K562 (cell line): Measurements from ENCODE around the gene LYAR. TPM values are rescaled to one million over a fixed set of nuclear protein-coding genes. Genes with fewer than 3 reads are reported as not detected.
A peak's percentile ranks its signal among the peaks of the same experiment; 100 is the strongest.

Source experiments
- ATAC-seq: fragments of 200-7000 bp; cut with Tn5 transposase; 3 replicates; pipeline ENCODE4 v1.9.1; 2020; ENCODE audit warnings: moderate library complexity
- BruUV-seq: library from RNA; stranded (reverse); fragments of 400-500 nt; replicated peaks from 2 replicates; lab custom pipeline; 2021; lab: Mats Ljungman, UMichigan
- CTCF ChIA-PET: fragments of 300-600 bp; formaldehyde crosslinking; extraction: SDS; loops from one replicate; lab custom pipeline; 2021; ENCODE audit warnings: low intra/inter-chr PET ratio; lab: Yijun Ruan, JAX
- POLR2A ChIA-PET: fragments of 300-600, 350-650 bp; sonication (Branson Sonifier 250); formaldehyde crosslinking; extraction: SDS; loops from one replicate; lab custom pipeline; 2021; ENCODE audit warnings: antibody characterized with exemption, inconsistent platforms; lab: Yijun Ruan, JAX
- DNase-seq, 4 experiments: peaks; one replicate each; pipeline versions ENCODE4 v3.0.0 to v3.0.0-alpha.2; 2011 to 2018; ENCODE audit warnings: low spot score in 3 of 4, mixed read lengths in 3 of 4; ENCODE audit errors: extremely low read depth in 1 of 4
- FAIRE-seq: peaks from 2 replicates; lab custom pipeline; 2011; peaks lifted over from hg19 to GRCh38; lab: Jason Lieb, UNC
- H2AFZ ChIP-seq: 2 replicates; pipeline ENCODE4 v1.6.0; 2011; ENCODE audit warnings: low read depth, low read length, control low read depth, inconsistent platforms
- H3K27ac ChIP-seq: fragments of 200-600 bp; 3 replicates; pipeline ENCODE4 v1.8.0; 2011; ENCODE audit warnings: low read depth, mild to moderate bottlenecking, control low read depth, inconsistent platforms, low read length, moderate library complexity, mixed read lengths; ENCODE audit errors: extremely low read depth
- H3K27me3 ChIP-seq, 2 experiments: fragments of 300-600 bp in 1 of 2; 2 replicates in 1 of 2; 3 replicates in 1 of 2; pipeline versions ENCODE4 v1.6.0 to v1.8.0; 2011; ENCODE audit warnings: inconsistent platforms in 2 of 2, low read length in 2 of 2, mild to moderate bottlenecking in 1 of 2, mixed read lengths in 1 of 2, moderate library complexity in 1 of 2; ENCODE audit not compliant: control insufficient read depth in 2 of 2, insufficient read depth in 2 of 2
- H3K36me3 ChIP-seq: fragments of 300-600 bp; 3 replicates; pipeline ENCODE4 v1.8.0; 2011; ENCODE audit warnings: mild to moderate bottlenecking, low read length, inconsistent platforms; ENCODE audit not compliant: control insufficient read depth, insufficient read depth
- H3K4me1 ChIP-seq, 2 experiments: fragments of 200-600 bp in 1 of 2; replicated peaks in 1 of 2; 2 replicates in 1 of 2; 3 replicates in 1 of 2; pipeline versions ENCODE4 v1.5.1 to v1.8.0; 2011; ENCODE audit warnings: inconsistent platforms in 2 of 2, low read length in 2 of 2, mild to moderate bottlenecking in 1 of 2, mixed read lengths in 1 of 2, moderate library complexity in 1 of 2; ENCODE audit not compliant: control insufficient read depth in 2 of 2, insufficient read depth in 2 of 2
- H3K4me2 ChIP-seq: 2 replicates; pipeline ENCODE4 v1.6.1; 2011; ENCODE audit warnings: low read length, control low read depth, inconsistent platforms, mixed read lengths; ENCODE audit not compliant: insufficient read depth
- H3K4me3 ChIP-seq: fragments of 200-600 bp; sonication (generic), shearing (Covaris generic); 2 replicates; pipeline ENCODE4 v1.5.1; 2016; ENCODE audit warnings: control low read depth, inconsistent platforms
- H3K79me2 ChIP-seq: fragments of 200-600 bp; 3 replicates; pipeline ENCODE4 v1.8.0; 2011; ENCODE audit warnings: low read length, inconsistent platforms; ENCODE audit not compliant: control insufficient read depth, insufficient read depth
- H3K9ac ChIP-seq, 2 experiments: 2 replicates each; pipeline versions ENCODE4 v1.6.0 to v1.6.1; 2011; ENCODE audit warnings: low read depth in 2 of 2, low read length in 2 of 2, control low read depth in 1 of 2, inconsistent platforms in 1 of 2, mild to moderate bottlenecking in 1 of 2, mixed read lengths in 1 of 2; ENCODE audit not compliant: insufficient read depth in 1 of 2
- H3K9me1 ChIP-seq: one replicate; pipeline ENCODE4 v1.6.0; 2011; ENCODE audit warnings: inconsistent platforms, mild to moderate bottlenecking, low read length, moderate library complexity; ENCODE audit not compliant: control insufficient read depth, insufficient read depth
- H3K9me3 ChIP-seq: replicated peaks from 2 replicates; pipeline ENCODE4 v1.5.1; 2011; ENCODE audit warnings: low read depth, low read length, inconsistent platforms; ENCODE audit not compliant: control insufficient read depth, insufficient read depth
- H4K20me1 ChIP-seq: replicated peaks from 2 replicates; pipeline ENCODE4 v1.6.1; 2011; ENCODE audit warnings: low read length, inconsistent platforms, mixed read lengths; ENCODE audit not compliant: control insufficient read depth, insufficient read depth
- BHLHE40 ChIP-seq: IDR thresholded peaks from 2 replicates; pipeline ENCODE4 v1.6.1; 2011; ENCODE audit warnings: low read length, improper control_type of control experiment
- BRCA1 ChIP-seq, 2 experiments: fragments of 450-650 bp in 1 of 2; sonication (generic) in 1 of 2; formaldehyde crosslinking in 1 of 2; IDR thresholded peaks; 2 replicates each; pipeline versions ENCODE4 v1.5.0 to v1.6.1; 2017 to 2020; ENCODE audit warnings: mild to moderate bottlenecking in 1 of 2, missing genetic modification reagents in 1 of 2
- ESRRB ChIP-seq: fragments of 250-450 bp; sonication (Bioruptor Pico); IDR thresholded peaks from 2 replicates; pipeline ENCODE4 v1.5.0; 2020; ENCODE audit warnings: mild to moderate bottlenecking, moderate library complexity, borderline replicate concordance
- MAFF ChIP-seq: IDR thresholded peaks from 2 replicates; pipeline ENCODE4 v1.6.1; 2012; ENCODE audit warnings: low read length, improper control_type of control experiment
- NFIX ChIP-seq: fragments of 250-450 bp; sonication (Bioruptor Pico); IDR thresholded peaks from 2 replicates; pipeline ENCODE4 v1.4.0; 2020; ENCODE audit warnings: low read depth, mild to moderate bottlenecking, moderate library complexity
- PRMT5 ChIP-seq: sonication (generic); formaldehyde crosslinking; IDR thresholded peaks from 2 replicates; pipeline ENCODE4 v1.5.0; 2020; ENCODE audit warnings: missing genetic modification reagents
- ZC3H4 ChIP-seq: sonication (generic); formaldehyde crosslinking; IDR thresholded peaks from 2 replicates; pipeline ENCODE4 v1.9.0; 2021; ENCODE audit warnings: missing genetic modification reagents, borderline replicate concordance
- ZNF324 ChIP-seq: fragments of 250-450 bp; sonication (Bioruptor Pico); IDR thresholded peaks from 2 replicates; pipeline ENCODE4 v1.4.0; 2020; ENCODE audit warnings: mild to moderate bottlenecking
- WGBS: fragments of 100-300 bp; shearing (Covaris generic); methylation state at CpG from one replicate; pipeline ENCODE4 v1.1.6; 2016; ENCODE audit warnings: low coverage, mixed read lengths; ENCODE audit not compliant: insufficient coverage; ENCODE audit errors: missing lambda C conversion rate; 5-methylcytosine and 5-hydroxymethylcytosine counted together
- in situ Hi-C: fragments of 300-500 bp; cut with MboI; formaldehyde crosslinking; loops from 4 replicates; pipeline ENCODE4 v1.15.0; 2018; ENCODE audit warnings: inconsistent platforms, mixed read lengths
- intact Hi-C: fragments of 100-400 bp; cut with micrococcal nuclease; formaldehyde crosslinking; loops from 2 replicates; pipeline ENCODE4 v1.14.2; 2022
- polyA plus RNA-seq, 8 experiments: library from polyadenylated mRNA; depleted of rRNA in 4 of 8; stranded (reverse) in 5 of 8; unstranded in 3 of 8; fragments of >200 nt; fragmentation: Nextera tagmentation in 2 of 8; fragmentation: Illumina TruSeq in 1 of 8; extraction: Ambion mirVana in 2 of 8; extraction: Trizol in 1 of 8; gene quantifications; 2 replicates each; pipeline versions ENCODE4 v1.2.1 to v1.2.3, GENCODE V29; 2011 to 2014; ENCODE audit warnings: inconsistent platforms in 1 of 8, missing spikeins in 1 of 8
- total RNA-seq, 7 experiments: library from RNA; depleted of rRNA in 6 of 7; stranded (reverse); fragments of >200 nt in 6 of 7; fragmentation: Illumina TruSeq in 2 of 7; extraction: Trizol in 2 of 7; gene quantifications; 2 replicates each; pipeline versions ENCODE4 v1.2.1 to v1.2.3, GENCODE V29; 2011 to 2021; ENCODE audit warnings: low replicate concordance in 1 of 7
- TF ChIP-seq, protein P1 (sequence below): fragments of 450-650 bp; IDR thresholded peaks from 2 replicates; pipeline ENCODE4 v1.6.1; 2016; ENCODE audit warnings: low read depth

The LYAR gene
- total and polyA plus RNA-seq, 9 of the 15 experiments (the other 6 are each of a cell fraction or from before 2014, with no cell fraction given) = 28.3 to 172 (median 127) TPM

DNA sequence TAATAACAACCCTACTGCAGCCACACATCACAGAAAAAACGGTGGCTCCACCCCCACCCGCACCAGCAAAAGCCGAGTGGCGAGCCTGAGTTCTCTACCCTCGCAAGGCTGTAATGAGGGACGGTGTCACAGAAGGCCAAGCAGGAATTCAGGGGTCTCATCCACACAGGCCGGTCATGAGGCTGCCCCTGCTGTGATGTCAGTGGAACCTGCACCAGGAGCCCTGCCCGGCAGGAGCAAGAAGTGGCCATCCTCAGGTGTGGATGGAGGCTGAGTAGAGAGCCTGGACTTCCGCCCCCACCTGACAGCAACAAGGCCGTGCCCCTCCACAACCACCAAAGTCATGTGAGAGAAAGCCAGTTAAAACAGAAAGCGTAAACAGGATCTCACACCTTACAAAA lies 20.6 kb downstream of the LYAR start:
- ATAC-seq = no peak
- ChIA-PET POLR2A (no interaction called here), CTCF (no interaction called here)
- DNase-seq = no peak
- Histone ChIP-seq H3K9me3 (no peaks in the 10 kb centered on the region), H3K36me3 (peaks cover 73% of the 10 kb centered on the region), H3K9me1 (no peaks in the 10 kb centered on the region), H3K4me1 (no peaks in the 10 kb centered on the region), H3K4me2 (no peak overlapping the region), H4K20me1 (no peaks in the 10 kb centered on the region; the same call in 1 of the 2 replicates), H3K27ac (no peak overlapping the region), H3K9ac (peak overlapping the region in 1 of 2 experiments; percentile 39; a peak in 1 of 4 replicates), H3K4me3 (no peak overlapping the region), H2AFZ (no peak overlapping the region), H3K79me2 (no peaks in the 10 kb centered on the region), H3K27me3 (peaks cover 0 to 10% of the 10 kb centered on the region in 2 experiments; a peak in 2 of 5 replicates)
- TF ChIP-seq NFIX (CRISPR knock-in tag) (no peak), ZC3H4 (CRISPR knock-in tag) (no peak), BHLHE40 (no peak), ESRRB (CRISPR knock-in tag) (no peak), MAFF (no peak), PRMT5 (CRISPR knock-in tag) (no peak), BRCA1 (IDR thresholded peaks at IDR 0.05) (no peak), BRCA1 (CRISPR knock-in tag; IDR thresholded peaks at IDR 0.05) (no peak), ZNF324 (CRISPR knock-in tag) (no peak)
- TF ChIP-seq, protein P1, sequence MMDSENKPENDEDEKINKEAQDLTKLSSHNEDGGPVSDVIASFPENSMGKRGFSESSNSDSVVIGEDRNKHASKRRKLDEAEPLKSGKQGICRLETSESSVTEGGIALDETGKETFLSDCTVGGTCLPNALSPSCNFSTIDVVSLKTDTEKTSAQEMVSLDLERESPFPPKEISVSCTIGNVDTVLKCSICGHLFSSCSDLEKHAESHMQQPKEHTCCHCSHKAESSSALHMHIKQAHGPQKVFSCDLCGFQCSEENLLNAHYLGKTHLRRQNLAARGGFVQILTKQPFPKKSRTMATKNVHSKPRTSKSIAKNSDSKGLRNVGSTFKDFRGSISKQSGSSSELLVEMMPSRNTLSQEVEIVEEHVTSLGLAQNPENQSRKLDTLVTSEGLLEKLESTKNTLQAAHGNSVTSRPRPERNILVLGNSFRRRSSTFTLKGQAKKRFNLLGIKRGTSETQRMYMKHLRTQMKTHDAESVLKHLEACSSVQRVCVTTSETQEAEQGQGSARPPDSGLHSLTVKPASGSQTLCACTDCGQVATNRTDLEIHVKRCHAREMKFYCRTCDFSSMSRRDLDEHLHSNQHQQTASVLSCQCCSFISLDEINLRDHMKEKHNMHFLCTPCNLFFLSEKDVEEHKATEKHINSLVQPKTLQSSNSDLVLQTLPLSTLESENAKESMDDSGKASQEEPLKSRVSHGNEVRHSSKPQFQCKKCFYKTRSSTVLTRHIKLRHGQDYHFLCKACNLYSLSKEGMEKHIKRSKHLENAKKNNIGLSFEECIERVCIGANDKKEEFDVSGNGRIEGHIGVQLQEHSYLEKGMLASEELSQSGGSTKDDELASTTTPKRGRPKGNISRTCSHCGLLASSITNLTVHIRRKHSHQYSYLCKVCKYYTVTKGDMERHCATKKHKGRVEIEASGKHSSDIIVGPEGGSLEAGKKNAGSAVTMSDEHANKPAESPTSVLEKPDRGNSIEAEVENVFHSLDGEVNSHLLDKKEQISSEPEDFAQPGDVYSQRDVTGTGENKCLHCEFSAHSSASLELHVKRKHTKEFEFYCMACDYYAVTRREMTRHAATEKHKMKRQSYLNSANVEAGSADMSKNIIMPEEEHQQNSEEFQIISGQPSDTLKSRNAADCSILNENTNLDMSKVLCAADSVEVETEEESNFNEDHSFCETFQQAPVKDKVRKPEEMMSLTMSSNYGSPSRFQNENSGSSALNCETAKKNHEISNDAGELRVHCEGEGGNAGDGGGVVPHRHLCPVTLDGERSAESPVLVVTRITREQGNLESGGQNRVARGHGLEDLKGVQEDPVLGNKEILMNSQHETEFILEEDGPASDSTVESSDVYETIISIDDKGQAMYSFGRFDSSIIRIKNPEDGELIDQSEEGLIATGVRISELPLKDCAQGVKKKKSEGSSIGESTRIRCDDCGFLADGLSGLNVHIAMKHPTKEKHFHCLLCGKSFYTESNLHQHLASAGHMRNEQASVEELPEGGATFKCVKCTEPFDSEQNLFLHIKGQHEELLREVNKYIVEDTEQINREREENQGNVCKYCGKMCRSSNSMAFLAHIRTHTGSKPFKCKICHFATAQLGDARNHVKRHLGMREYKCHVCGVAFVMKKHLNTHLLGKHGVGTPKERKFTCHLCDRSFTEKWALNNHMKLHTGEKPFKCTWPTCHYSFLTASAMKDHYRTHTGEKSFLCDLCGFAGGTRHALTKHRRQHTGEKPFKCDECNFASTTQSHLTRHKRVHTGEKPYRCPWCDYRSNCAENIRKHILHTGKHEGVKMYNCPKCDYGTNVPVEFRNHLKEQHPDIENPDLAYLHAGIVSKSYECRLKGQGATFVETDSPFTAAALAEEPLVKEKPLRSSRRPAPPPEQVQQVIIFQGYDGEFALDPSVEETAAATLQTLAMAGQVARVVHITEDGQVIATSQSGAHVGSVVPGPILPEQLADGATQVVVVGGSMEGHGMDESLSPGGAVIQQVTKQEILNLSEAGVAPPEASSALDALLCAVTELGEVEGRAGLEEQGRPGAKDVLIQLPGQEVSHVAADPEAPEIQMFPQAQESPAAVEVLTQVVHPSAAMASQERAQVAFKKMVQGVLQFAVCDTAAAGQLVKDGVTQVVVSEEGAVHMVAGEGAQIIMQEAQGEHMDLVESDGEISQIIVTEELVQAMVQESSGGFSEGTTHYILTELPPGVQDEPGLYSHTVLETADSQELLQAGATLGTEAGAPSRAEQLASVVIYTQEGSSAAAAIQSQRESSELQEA = no peak
- no TSS peak for BruUV-seq
- WGBS = 97% methylated on average over 11 of the region's 11 CpGs
- intact Hi-C loops = no loop called here
- in situ Hi-C loops = no loop called here
- FAIRE-seq = peak; percentile 35
